SU-DHL-6 (cell line): ENCODE data around the gene SASS6.
A peak's percentile ranks its signal among the peaks of the same experiment; 100 is the strongest.
"Not testable (repeated sequence)": the region's sequence is repeated elsewhere in the genome, so short reads cannot be mapped to it uniquely, and the experiment has no call there.

Source experiments
- H2AFZ ChIP-seq: fragments of 200-600 bp; sonication (generic); 2 replicates; pipeline ENCODE4 v1.6.1; 2014; ENCODE audit warnings: low read depth, mild to moderate bottlenecking, moderate library complexity, mixed read lengths, antibody characterized with exemption, low read length; ENCODE audit not compliant: severe bottlenecking
- H3F3A ChIP-seq: fragments of 200-600 bp; shearing (Covaris generic); 2 replicates; pipeline ENCODE4 v1.6.0; 2016; ENCODE audit warnings: antibody characterized with exemption, mild to moderate bottlenecking; ENCODE audit not compliant: insufficient read depth
- H3K27ac ChIP-seq: fragments of 200-600 bp; sonication (generic); 2 replicates; pipeline ENCODE4 v1.5.1; 2016; ENCODE audit warnings: low read depth, mild to moderate bottlenecking, low read length, moderate library complexity, mixed read lengths
- H3K27me3 ChIP-seq: fragments of 200-600 bp; sonication (generic), shearing (Covaris generic); 2 replicates; pipeline ENCODE4 v1.6.0; 2014; ENCODE audit warnings: mild to moderate bottlenecking, low read length
- H3K36me3 ChIP-seq: fragments of 200-600 bp; sonication (generic); 2 replicates; pipeline ENCODE4 v1.6.1; 2014; ENCODE audit warnings: mild to moderate bottlenecking, low read length, mixed read lengths
- H3K4me2 ChIP-seq: fragments of 300-600, 200-600 bp; shearing (Covaris generic), sonication (generic); 2 replicates; pipeline ENCODE4 v1.6.0; 2014; ENCODE audit warnings: low read length, low read depth, mild to moderate bottlenecking; ENCODE audit not compliant: poor library complexity, severe bottlenecking
- H3K4me3 ChIP-seq: fragments of 200-600 bp; sonication (generic); 2 replicates; pipeline ENCODE4 v1.5.1; 2014; ENCODE audit warnings: antibody characterized with exemption, low read length, mild to moderate bottlenecking, mixed read lengths; ENCODE audit not compliant: insufficient read depth, poor library complexity, severe bottlenecking
- H3K79me2 ChIP-seq: fragments of 200-600 bp; sonication (generic); 2 replicates; pipeline ENCODE4 v1.6.1; 2014; ENCODE audit warnings: mild to moderate bottlenecking, low read length, moderate library complexity; ENCODE audit not compliant: insufficient read depth
- H3K9ac ChIP-seq: fragments of 200-600 bp; sonication (generic); 2 replicates; pipeline ENCODE4 v1.7.0; 2014; ENCODE audit warnings: mild to moderate bottlenecking, low read length
- H3K9me2 ChIP-seq: fragments of 200-600 bp; sonication (generic); replicated peaks from 2 replicates; pipeline ENCODE4 v1.6.1; 2014; ENCODE audit warnings: low read length; ENCODE audit not compliant: insufficient read depth
- H3K9me3 ChIP-seq: fragments of 200-600 bp; sonication (generic); 2 replicates; pipeline ENCODE4 v1.6.1; 2014; ENCODE audit warnings: low read length, mixed read lengths; ENCODE audit not compliant: insufficient read depth
- H4K20me1 ChIP-seq: fragments of 200-600 bp; sonication (generic); 2 replicates; pipeline ENCODE4 v1.6.1; 2014; ENCODE audit warnings: low read depth, mild to moderate bottlenecking, antibody characterized with exemption, low read length, moderate library complexity, mixed read lengths
- CTCF ChIP-seq: fragments of 200-600 bp; sonication (generic); IDR thresholded peaks from one replicate; pipeline ENCODE4 v1.5.1; 2017; ENCODE audit warnings: antibody characterized with exemption, mild to moderate bottlenecking, low read length, moderate library complexity; ENCODE audit not compliant: insufficient read depth, poor library complexity, severe bottlenecking
- EZH2phosphoT487 ChIP-seq: fragments of 200-600 bp; sonication (generic), shearing (Covaris generic); conservative IDR thresholded peaks from 2 replicates; pipeline ENCODE4 v1.6.1; 2018; ENCODE audit warnings: mild to moderate bottlenecking, antibody characterized with exemption, low read length, moderate library complexity, mixed read lengths

SASS6 gene

GRCh38 chr1:100050139-100050538 lies 82.6 kb downstream of the SASS6 start:
- Histone ChIP-seq H3K79me2 (peaks cover 92% of the 10 kb centered on the region), H3K4me3 (no peak overlapping the region), H3K27ac (no peak overlapping the region), H3K9me2 (no peaks in the 10 kb centered on the region), H3K36me3 (peaks cover 17% of the 10 kb centered on the region; the same call in 1 of the 2 replicates), H3K9ac (no peak overlapping the region), H3F3A (0 out of 2 replicates have a peak, but pooled peaks cover 8% of the 10 kb centered on the region), H3K4me2 (no peak overlapping the region), H3K9me3 (no peaks in the 10 kb centered on the region), H2AFZ (no peak overlapping the region), H3K27me3 (no peaks in the 10 kb centered on the region), H4K20me1 (peaks cover 8% of the 10 kb centered on the region; the same call in 1 of the 2 replicates)
- no peak for TF ChIP-seq EZH2phosphoT487
- TF ChIP-seq CTCF, result no peak

- H3F3A ChIP-seq, H3K4me3 ChIP-seq, H3K9me3 ChIP-seq, H3K27me3 ChIP-seq, H4K20me1 ChIP-seq, H3K9me2 ChIP-seq, H3K9ac ChIP-seq, H2AFZ ChIP-seq: not testable (repeated sequence)
- peaks cover 14% of the 10 kb centered on the region; the same call in 1 of the 2 replicates for H3K36me3 ChIP-seq
- peaks cover 97% of the 10 kb centered on the region for H3K79me2 ChIP-seq
- H3K27ac ChIP-seq, result peak overlapping the region; percentile 40; the same call in 1 of the 2 replicates
- peak overlapping the region; percentile 53 for H3K4me2 ChIP-seq
Observed at GRCh38 chr1:100047235-100047708, 85.5 kb downstream of the SASS6 start.

- no peak for TF ChIP-seq CTCF
- no peak for TF ChIP-seq EZH2phosphoT487
- Histone ChIP-seq H3K36me3 (0 out of 2 replicates have a peak, but pooled peaks cover 7% of the 10 kb centered on the region), H3K27me3 (no peaks in the 10 kb centered on the region), H3K27ac (no peak overlapping the region), H3F3A (peaks cover 10% of the 10 kb centered on the region; the same call in 1 of the 2 replicates), H3K79me2 (peaks cover 99% of the 10 kb centered on the region), H3K9me2 (no peaks in the 10 kb centered on the region), H3K9ac (no peak overlapping the region), H3K4me3 (no peak overlapping the region), H4K20me1 (peaks cover 13% of the 10 kb centered on the region), H3K9me3 (no peaks in the 10 kb centered on the region), H3K4me2 (no peak overlapping the region), H2AFZ (no peak overlapping the region)
Observed at GRCh38 chr1:100045206-100045605, 87.5 kb downstream of the SASS6 start.

- Histone ChIP-seq H3K79me2 (peaks cover 95% of the 10 kb centered on the region), H3K9me2 (no peaks in the 10 kb centered on the region), H3K27ac (peak overlapping the region; percentile 84), H3K4me2 (peak overlapping the region; percentile 90), H3K9ac (peak overlapping the region; percentile 84), H3K4me3 (peak overlapping the region; percentile 95), H3F3A (peaks cover 18% of the 10 kb centered on the region; the same call in 1 of the 2 replicates), H3K27me3 (no peaks in the 10 kb centered on the region), H4K20me1 (peaks cover 5% of the 10 kb centered on the region), H3K9me3 (no peaks in the 10 kb centered on the region), H2AFZ (no peak overlapping the region), H3K36me3 (0 out of 2 replicates have a peak, but pooled peaks cover 3% of the 10 kb centered on the region)
- no peak for TF ChIP-seq CTCF
- TF ChIP-seq EZH2phosphoT487, result no peak
Observed at GRCh38 chr1:100039591-100039990, 93.1 kb downstream of the SASS6 start.
